Measurements from ENCODE around the gene NRG3.

The NRG3 gene

GRCh38 chr10:82409671-82410070 is 534.7 kb downstream of the NRG3 start:
- TF ChIP-seq SUZ12 (IDR thresholded peaks at IDR 0.05; ENCODE audit: extremely low read depth, insufficient read depth, insufficient read length): no peak
- TF ChIP-seq ZNF274 (IDR thresholded peaks at IDR 0.05; ENCODE audit: low read depth, low read length): no peak
- no peak for TF ChIP-seq YY1 (IDR thresholded peaks at IDR 0.05; ENCODE audit: insufficient read depth, insufficient read length)
- Histone ChIP-seq H3K27me3 (ENCODE audit: insufficient read depth, insufficient read length) (no peaks in the 10 kb centered on the region), H3K4me1 (ENCODE audit: insufficient read depth, insufficient read length) (no peaks in the 10 kb centered on the region), H3K4me3 (ENCODE audit: insufficient read length, low read depth) (no peak overlapping the region), H3K36me3 (ENCODE audit: insufficient read depth, insufficient read length, low read length) (no peaks in the 10 kb centered on the region), H3K9ac (ENCODE audit: insufficient read length, low read depth) (no peak overlapping the region), H3K9me3 (ENCODE audit: insufficient read depth, low read length) (no peaks in the 10 kb centered on the region)
- DNase-seq (ENCODE audit: low read depth, low spot score): no peak

GRCh38 chr10:82411416-82411815 is 536.4 kb downstream of the NRG3 start:
- H3K4me3 ChIP-seq (ENCODE audit: insufficient read length, low read depth): no peak overlapping the region

GRCh38 chr10:82420001-82420400 is 545.0 kb downstream of the NRG3 start:
- Histone ChIP-seq H3K4me3 (ENCODE audit: insufficient read length, low read depth) (no peak overlapping the region), H3K27me3 (ENCODE audit: insufficient read depth, insufficient read length) (no peaks in the 10 kb centered on the region), H3K9me3 (ENCODE audit: insufficient read depth, low read length) (no peaks in the 10 kb centered on the region), H3K9ac (ENCODE audit: insufficient read length, low read depth) (no peak overlapping the region), H3K4me1 (ENCODE audit: insufficient read depth, insufficient read length) (no peaks in the 10 kb centered on the region), H3K36me3 (ENCODE audit: insufficient read depth, insufficient read length, low read length) (no peaks in the 10 kb centered on the region)
- DNase-seq (ENCODE audit: low read depth, low spot score): no peak
- TF ChIP-seq ZNF274 (IDR thresholded peaks at IDR 0.05; ENCODE audit: low read depth, low read length) (no peak), YY1 (IDR thresholded peaks at IDR 0.05; ENCODE audit: insufficient read depth, insufficient read length) (no peak), SUZ12 (IDR thresholded peaks at IDR 0.05; ENCODE audit: extremely low read depth, insufficient read depth, insufficient read length) (no peak)

More at GRCh38 chr10:82411416-82411815, 536.4 kb downstream of the NRG3 start:
- TF ChIP-seq YY1 (IDR thresholded peaks at IDR 0.05; ENCODE audit: insufficient read depth, insufficient read length) (no peak), ZNF274 (IDR thresholded peaks at IDR 0.05; ENCODE audit: low read depth, low read length) (no peak), SUZ12 (IDR thresholded peaks at IDR 0.05; ENCODE audit: extremely low read depth, insufficient read depth, insufficient read length) (no peak)
- Histone ChIP-seq H3K9ac (ENCODE audit: insufficient read length, low read depth) (no peak overlapping the region), H3K9me3 (ENCODE audit: insufficient read depth, low read length) (no peaks in the 10 kb centered on the region), H3K27me3 (ENCODE audit: insufficient read depth, insufficient read length) (no peaks in the 10 kb centered on the region), H3K36me3 (ENCODE audit: insufficient read depth, insufficient read length, low read length) (no peaks in the 10 kb centered on the region), H3K4me1 (ENCODE audit: insufficient read depth, insufficient read length) (no peaks in the 10 kb centered on the region)
- DNase-seq (ENCODE audit: low read depth, low spot score): no peak

- DNase-seq (ENCODE audit: low read depth, low spot score): no peak
- Histone ChIP-seq H3K4me1 (ENCODE audit: insufficient read depth, insufficient read length) (no peaks in the 10 kb centered on the region), H3K36me3 (ENCODE audit: insufficient read depth, insufficient read length, low read length) (no peaks in the 10 kb centered on the region), H3K9ac (ENCODE audit: insufficient read length, low read depth) (no peak overlapping the region), H3K4me3 (ENCODE audit: insufficient read length, low read depth) (no peak overlapping the region), H3K27me3 (ENCODE audit: insufficient read depth, insufficient read length) (no peaks in the 10 kb centered on the region), H3K9me3 (ENCODE audit: insufficient read depth, low read length) (no peaks in the 10 kb centered on the region; the same call in 1 of the 2 replicates)
- TF ChIP-seq ZNF274 (IDR thresholded peaks at IDR 0.05; ENCODE audit: low read depth, low read length) (no peak), YY1 (IDR thresholded peaks at IDR 0.05; ENCODE audit: insufficient read depth, insufficient read length) (no peak), SUZ12 (IDR thresholded peaks at IDR 0.05; ENCODE audit: extremely low read depth, insufficient read depth, insufficient read length) (no peak)
Observed at GRCh38 chr10:82429302-82429701, 554.3 kb downstream of the NRG3 start.

- Histone ChIP-seq H3K27me3 (ENCODE audit: insufficient read depth, insufficient read length) (no peaks in the 10 kb centered on the region), H3K4me1 (ENCODE audit: insufficient read depth, insufficient read length) (no peaks in the 10 kb centered on the region), H3K4me3 (ENCODE audit: insufficient read length, low read depth) (no peak overlapping the region), H3K9me3 (ENCODE audit: insufficient read depth, low read length) (no peaks in the 10 kb centered on the region), H3K36me3 (ENCODE audit: insufficient read depth, insufficient read length, low read length) (no peaks in the 10 kb centered on the region), H3K9ac (ENCODE audit: insufficient read length, low read depth) (no peak overlapping the region)
- TF ChIP-seq YY1 (IDR thresholded peaks at IDR 0.05; ENCODE audit: insufficient read depth, insufficient read length) (no peak), SUZ12 (IDR thresholded peaks at IDR 0.05; ENCODE audit: extremely low read depth, insufficient read depth, insufficient read length) (no peak), ZNF274 (IDR thresholded peaks at IDR 0.05; ENCODE audit: low read depth, low read length) (no peak)
- peak; percentile 1 for DNase-seq (ENCODE audit: low read depth, low spot score)
Observed at GRCh38 chr10:82438277-82438676, 563.3 kb downstream of the NRG3 start.

DNA sequence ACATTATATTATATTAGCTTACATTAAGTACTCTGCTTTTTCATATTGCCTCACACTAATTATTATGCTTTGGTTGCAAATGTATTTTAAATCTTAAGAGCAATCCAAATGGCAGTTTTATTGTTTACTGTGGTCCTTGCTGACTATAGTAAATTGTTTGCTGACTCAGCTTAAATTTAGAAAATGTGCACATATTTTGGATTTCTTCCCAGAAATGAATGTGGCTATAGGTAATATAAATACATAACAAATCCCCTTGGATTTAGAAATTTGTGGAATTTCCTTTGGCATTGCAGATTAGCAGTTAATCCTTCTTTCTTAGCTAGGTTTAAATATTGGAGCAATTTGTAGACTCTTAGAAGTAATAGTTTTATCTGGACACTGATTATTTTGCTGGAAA is 565.8 kb downstream of the NRG3 start:
- H3K9me3 ChIP-seq (ENCODE audit: insufficient read depth, low read length): no peaks in the 10 kb centered on the region
- H3K4me1 ChIP-seq (ENCODE audit: insufficient read depth, insufficient read length): no peaks in the 10 kb centered on the region
- H3K27me3 ChIP-seq (ENCODE audit: insufficient read depth, insufficient read length): no peaks in the 10 kb centered on the region
- H3K9ac ChIP-seq (ENCODE audit: insufficient read length, low read depth): no peak overlapping the region
- TF ChIP-seq SUZ12 (IDR thresholded peaks at IDR 0.05; ENCODE audit: extremely low read depth, insufficient read depth, insufficient read length) (no peak), YY1 (IDR thresholded peaks at IDR 0.05; ENCODE audit: insufficient read depth, insufficient read length) (no peak), ZNF274 (IDR thresholded peaks at IDR 0.05; ENCODE audit: low read depth, low read length) (no peak)
- H3K4me3 ChIP-seq (ENCODE audit: insufficient read length, low read depth): no peak overlapping the region
- H3K36me3 ChIP-seq (ENCODE audit: insufficient read depth, insufficient read length, low read length): no peaks in the 10 kb centered on the region
- no peak for DNase-seq (ENCODE audit: low read depth, low spot score)

- Histone ChIP-seq H3K9me3 (ENCODE audit: insufficient read depth, low read length) (no peaks in the 10 kb centered on the region), H3K9ac (ENCODE audit: insufficient read length, low read depth) (no peak overlapping the region), H3K36me3 (ENCODE audit: insufficient read depth, insufficient read length, low read length) (no peaks in the 10 kb centered on the region), H3K4me1 (ENCODE audit: insufficient read depth, insufficient read length) (no peaks in the 10 kb centered on the region), H3K4me3 (ENCODE audit: insufficient read length, low read depth) (no peak overlapping the region), H3K27me3 (ENCODE audit: insufficient read depth, insufficient read length) (no peaks in the 10 kb centered on the region)
- no peak for DNase-seq (ENCODE audit: low read depth, low spot score)
- TF ChIP-seq SUZ12 (IDR thresholded peaks at IDR 0.05; ENCODE audit: extremely low read depth, insufficient read depth, insufficient read length) (no peak), ZNF274 (IDR thresholded peaks at IDR 0.05; ENCODE audit: low read depth, low read length) (no peak), YY1 (IDR thresholded peaks at IDR 0.05; ENCODE audit: insufficient read depth, insufficient read length) (no peak)
Observed at GRCh38 chr10:82452046-82452445, 577.1 kb downstream of the NRG3 start.

Measured in NT2/D1 (cell line).